Hematopoietic multipotent progenitor cell treated with erythropoietin and hydrocortisone succinate and interleukin-3 and kit ligand, for 8 days (in vitro differentiated cells): ENCODE results near the gene SUMF1.

ENCODE experiments used
- DNase-seq: peaks from one replicate; pipeline ENCODE4 v3.0.0-alpha.2; 2015

SUMF1 gene

GRCh38 chr3:4497005-4497692, 30.1 kb upstream of the SUMF1 start:
- no peak for DNase-seq

DNA sequence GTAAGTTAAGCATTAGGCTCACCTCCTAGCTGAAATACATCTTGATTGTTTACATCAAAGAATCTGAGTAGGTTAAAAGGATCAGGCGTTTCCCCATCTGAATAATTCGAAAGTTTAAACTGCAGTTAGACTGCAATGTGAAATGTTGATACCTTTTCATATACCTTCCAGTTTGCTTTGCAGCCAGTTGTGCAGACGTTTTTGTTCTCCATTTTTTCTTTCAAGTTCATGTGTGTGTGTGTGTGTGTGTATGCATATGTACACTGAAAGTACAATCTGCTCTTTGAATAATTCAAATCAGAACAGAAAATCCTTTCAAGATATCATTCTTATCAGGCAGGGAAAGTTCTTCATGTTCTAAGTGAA, 29.0 kb upstream of the SUMF1 start:
- no peak for DNase-seq

DNA sequence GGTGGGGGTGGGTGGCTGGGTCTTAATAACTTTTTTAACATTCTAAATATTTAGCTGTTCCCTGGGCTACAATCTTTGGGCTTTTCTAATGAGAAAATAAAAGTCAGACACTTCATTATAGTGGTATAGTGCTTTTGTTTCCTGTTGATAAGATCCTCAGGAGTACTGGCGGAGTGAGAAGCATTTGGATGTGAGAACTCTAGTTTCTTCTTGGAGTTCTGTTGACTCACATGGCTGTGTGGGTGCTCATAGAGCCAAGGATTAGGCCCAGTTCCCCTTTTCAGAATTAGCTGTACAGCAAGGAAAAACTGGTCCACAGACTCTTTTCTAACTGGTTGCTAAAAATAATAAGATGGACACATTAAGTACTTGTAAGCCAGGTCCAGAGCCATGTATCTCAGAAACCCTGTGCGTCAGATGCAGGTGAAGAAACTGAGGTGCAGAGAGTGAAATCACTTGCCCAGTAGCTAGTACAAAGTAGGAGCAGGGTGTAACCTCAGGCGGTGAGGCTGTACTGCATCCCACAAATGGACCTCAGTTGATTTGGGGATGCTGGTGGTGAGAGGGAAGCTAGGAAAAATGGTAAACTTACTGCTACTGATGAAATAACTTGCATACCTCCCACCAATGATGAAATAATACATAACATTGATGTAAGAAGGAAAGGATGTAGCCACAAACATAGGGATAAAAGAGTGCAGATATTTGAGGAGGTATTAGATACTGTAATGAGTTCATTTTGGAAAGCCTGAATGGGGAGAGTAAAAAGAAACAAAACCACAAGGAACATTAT, 28.4 kb upstream of the SUMF1 start:
- DNase-seq = peak; percentile 46

DNA sequence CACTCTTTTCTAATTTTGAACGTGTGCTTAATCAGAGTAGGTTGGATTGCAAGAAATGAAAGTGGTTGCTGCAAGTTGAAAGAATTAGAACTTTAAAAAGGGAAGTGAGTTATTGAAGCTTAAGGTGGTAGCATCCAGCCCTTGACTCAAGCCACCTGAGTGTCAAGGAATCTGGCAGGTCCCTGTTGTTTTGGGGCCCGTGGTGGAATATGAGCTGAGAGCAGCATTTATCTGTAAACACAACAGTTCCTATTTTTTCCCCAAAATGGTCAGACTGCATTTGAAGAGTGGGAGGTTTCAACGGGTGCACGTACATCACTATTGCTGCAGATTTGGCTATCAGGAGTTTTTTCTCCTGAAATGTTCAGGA, 27.8 kb upstream of the SUMF1 start:
- DNase-seq = no peak

DNA sequence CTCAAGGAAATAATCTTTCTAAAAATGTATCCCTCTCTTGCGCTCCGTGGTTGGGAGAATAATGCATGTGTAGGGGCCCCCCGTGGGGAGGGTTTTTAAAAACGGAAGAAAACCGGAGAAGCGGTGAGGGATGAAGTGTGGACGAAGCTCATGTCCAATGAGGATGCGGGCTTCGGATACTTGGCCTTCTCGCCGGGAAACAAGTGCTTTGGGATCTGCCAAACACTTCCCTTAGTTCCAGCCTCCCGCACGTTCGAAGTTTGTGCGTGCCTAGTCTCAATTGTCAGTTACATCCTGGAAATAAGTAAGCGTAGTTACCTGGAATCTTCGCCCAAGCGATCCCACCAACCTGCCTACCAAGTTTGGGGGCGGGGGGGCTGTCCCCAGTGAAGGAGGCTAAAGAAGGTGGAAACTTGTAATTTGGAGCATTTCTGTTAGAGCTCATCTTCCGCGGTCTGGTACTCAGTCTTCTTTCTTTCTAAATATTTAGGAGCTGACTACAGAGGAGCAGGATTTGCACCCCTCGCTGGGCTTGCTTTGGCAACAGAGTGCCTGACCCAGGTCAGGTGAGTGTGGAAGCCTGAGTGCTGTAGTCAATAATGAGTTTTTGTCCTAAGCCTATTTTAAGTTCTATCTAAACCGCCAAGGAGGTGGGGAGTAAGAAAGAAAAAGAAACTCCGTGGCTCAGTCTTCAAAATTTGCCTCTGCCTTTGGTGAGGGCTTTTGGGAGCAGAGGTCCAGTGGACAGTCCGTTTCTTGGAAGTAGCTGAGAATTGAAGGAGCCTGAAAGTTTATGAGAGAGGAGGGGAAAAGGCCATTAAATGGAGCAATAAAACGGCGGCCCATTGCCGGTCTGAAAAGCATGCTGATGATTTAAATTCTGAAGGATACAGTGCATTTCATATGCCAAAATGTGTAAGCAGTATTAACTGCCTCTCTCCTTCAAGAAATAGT, 27.1 kb upstream of the SUMF1 start:
- no peak for DNase-seq

GRCh38 chr3:4493014-4493940, 26.2 kb upstream of the SUMF1 start, which contains the start of gene ITPR1:
Gene ITPR1 (plus strand): TSS chr3:4493348. CDS start chr3:4516492, 23,144 bp downstream.
- DNase-seq = peak; percentile 99

DNA sequence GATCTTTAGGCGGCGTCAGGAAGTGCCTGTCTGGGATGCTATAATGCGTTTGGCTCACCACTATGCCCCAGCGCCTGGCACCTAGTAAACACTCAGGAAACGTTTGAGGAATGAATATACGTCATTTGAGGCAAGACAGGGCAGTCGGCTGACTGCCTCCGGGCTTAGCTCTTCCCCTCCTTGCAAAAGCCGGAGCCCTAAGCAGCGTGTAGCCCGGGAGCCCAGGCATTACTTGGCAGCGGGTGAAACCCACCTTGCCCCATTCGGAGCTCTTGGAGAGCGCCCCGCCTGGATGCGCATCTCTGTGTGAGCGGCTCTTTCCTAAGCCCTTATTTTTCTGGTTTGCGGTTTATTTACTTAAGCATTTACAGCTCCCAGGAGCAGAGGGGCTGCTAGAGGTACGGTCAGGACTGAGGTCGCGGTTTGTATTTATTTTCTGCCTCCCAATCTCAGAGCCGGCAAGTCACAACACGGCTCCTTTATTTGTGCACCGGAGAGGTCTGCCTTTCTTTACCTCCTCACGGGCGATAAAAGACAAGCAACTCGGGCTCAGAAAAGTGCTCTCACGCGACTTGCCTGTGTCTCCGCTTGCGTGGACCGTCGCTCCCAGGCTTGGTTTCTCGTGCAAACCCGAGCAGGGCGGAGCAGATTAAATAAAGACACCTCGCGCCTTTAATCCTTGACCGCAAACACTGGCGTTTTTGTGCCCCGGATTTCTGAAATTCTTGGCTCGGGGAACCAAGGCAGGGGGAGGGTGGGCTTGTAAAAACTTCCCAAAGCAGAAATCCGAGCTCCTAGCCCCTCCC, 25.3 kb upstream of the SUMF1 start:
- peak; percentile 51 for DNase-seq

DNA sequence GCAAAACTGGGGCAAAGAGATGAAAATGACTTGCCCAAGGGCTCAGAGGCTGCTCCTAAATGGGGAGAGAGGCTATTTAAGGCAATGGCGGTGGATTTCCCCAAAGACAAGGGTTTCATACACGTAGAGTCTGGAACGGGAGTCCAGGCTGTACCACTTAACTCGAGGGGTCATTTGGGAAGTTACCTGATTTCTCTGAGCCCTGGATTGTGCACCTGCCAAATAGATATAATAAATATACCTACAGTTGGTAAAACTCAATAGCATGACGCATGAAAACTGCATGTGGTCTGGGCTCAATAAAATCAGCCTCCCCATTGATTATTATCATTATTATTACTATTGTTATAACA, 24.8 kb upstream of the SUMF1 start:
- DNase-seq = no peak

GRCh38 chr3:4478261-4478660, 11.2 kb upstream of the SUMF1 start:
- no peak for DNase-seq

- no peak for DNase-seq
Measured at GRCh38 chr3:4476496-4476895, 9.4 kb upstream of the SUMF1 start.

DNA sequence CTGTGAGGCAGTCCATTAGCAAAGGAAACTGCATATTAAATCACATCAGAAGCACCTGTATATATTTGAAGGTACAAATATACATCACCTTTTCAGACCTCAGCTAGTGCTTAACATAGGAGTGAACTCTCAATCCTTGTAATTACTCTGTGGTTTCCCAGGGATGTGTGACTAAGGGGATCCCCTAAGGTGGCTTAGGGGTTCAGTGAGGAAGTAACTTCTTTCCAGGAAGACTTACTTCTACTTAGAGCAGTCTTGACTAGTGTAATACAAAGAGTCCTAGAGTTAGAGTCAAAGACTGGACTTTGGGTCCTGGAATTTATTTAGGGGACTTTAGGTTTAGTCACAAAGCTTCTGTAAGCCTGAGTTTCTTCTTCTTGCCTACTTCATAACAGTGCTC, 8.7 kb upstream of the SUMF1 start:
- DNase-seq = no peak

GRCh38 chr3:4474683-4475490, 7.8 kb upstream of the SUMF1 start:
- DNase-seq = peak; percentile 13

GRCh38 chr3:4472766-4473165, 5.7 kb upstream of the SUMF1 start:
- no peak for DNase-seq

DNA sequence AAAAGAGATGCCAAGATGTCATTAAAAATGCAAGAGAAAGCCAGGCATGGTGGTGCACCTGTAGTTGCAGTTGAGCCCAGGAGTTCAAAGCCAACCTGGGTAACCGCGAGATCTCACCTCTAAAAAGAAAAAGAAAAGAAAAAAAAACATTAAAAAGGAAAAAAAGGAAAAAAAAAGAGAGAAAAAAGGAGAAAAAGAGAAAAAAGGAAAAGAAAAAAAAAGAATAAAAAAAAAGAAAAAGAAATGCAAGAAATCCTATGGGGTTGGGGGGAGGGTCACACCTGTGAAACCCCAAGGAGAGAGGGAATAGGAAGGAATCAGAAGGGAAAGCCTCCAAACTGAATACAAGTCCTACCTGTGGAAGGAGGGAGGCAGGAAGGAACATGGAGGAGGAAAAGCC, 5.2 kb upstream of the SUMF1 start:
- no peak for DNase-seq

GRCh38 chr3:4471907-4472306, 4.8 kb upstream of the SUMF1 start:
- no peak for DNase-seq

DNA sequence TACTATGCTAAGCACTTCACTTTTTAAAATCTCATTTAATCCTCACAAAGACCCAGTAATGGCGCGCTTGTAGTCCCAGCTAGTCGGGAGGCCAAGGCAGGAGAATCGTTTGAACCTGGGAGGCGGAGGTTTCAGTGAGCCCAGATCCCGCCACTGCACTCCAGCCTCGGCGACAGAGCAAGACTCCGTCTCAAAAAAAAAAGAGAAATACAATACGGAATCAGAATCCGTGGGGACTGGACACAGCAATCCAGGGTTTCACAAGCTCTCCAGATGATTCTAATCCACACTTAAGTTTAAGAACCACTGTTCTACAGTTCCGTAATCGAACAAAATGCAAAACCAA, 426 bp upstream of the SUMF1 start:
- DNase-seq = no peak

DNA sequence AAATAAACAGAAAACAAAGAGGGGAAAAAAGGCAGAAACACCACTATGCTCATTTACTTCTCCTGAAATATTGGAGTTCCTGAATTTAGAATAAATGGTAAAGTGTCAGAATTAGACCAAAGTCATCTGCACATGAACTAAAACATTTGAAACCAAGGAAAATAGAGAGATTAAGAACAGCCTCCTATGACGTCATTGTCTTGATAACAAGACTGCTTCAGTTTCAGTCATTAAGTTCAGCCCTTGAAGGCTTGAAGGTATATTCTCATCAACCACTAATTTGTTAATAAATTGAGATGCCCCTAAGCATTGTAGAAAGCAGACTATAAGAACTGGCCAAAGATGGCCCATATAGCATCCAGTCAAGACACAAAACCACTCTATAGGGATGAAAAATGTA, 2.5 kb downstream of the SUMF1 start:
- peak; percentile 32 for DNase-seq

- peak; percentile 84 for DNase-seq
Measured at GRCh38 chr3:4462369-4463040, 4.6 kb downstream of the SUMF1 start.

DNA sequence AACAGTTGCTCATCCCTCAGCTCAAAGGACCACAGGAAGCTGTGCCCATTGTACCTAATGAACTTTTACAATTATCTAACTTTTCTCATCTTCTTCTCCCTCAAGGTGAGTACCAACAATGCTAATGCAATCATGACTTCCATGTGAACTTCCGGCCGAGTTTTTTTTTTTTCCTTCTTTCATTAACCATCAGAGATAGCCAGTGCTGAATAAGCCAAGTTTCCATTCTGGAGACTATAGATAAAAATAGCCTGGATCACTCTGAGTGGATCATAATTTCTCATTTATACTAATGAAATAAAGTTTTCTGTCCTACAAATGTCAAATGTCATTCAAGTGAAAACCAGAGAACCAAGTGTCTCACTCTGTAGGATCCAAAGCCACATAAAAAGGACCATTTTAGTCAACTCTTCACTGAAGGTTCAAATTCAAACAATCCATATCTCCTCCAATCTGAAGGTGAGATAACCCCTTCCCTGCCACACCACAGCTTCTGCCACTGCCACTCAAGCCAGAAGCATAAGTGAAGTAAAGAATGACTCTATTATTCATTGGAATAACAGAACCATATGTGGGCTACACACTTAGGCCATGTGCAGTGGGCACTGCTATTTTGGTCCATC, 5.5 kb downstream of the SUMF1 start:
- peak; percentile 53 for DNase-seq

- no peak for DNase-seq
Measured at GRCh38 chr3:4460334-4460733, 6.7 kb downstream of the SUMF1 start.
